ENCODE measurements around the gene RTTN. TPM values are rescaled to one million over a fixed set of nuclear protein-coding genes. Genes with fewer than 3 reads are reported as not detected.

The RTTN gene
- total RNA-seq, 1 experiment from 2014 or later: 25.9 TPM

DNA sequence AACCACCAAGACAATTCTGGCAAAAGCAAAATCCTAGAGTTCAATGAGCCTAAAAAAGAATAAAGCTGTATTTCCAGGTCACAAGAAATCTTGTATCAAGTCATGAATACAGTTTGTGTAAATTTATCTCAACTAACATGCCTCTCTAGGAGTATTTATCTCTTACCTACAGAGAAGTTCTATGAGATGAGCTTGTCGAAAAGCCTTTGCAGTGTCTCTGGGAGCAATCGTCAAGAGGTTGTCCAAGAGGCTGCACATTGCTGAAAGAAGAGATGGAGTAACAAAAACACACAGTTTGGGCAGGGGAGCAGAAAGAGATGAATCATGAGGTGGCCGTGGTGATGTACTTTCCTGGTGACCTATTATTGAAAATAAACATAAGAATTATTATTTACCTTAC, 145.8 kb downstream of the RTTN start:
- DNase-seq (ENCODE audit: low spot score): no peak
- POLR2A ChIA-PET (ENCODE audit: low non-redundant PET): no interaction called here
- intact Hi-C loops (cut with micrococcal nuclease; ENCODE audit: unreplicated experiment): no loop called here
- TF ChIP-seq EZH2 (IDR thresholded peaks at IDR 0.05; ENCODE audit: borderline replicate concordance, low read depth, low read length, poor library complexity, severe bottlenecking): no peak
- TF ChIP-seq, protein P1, sequence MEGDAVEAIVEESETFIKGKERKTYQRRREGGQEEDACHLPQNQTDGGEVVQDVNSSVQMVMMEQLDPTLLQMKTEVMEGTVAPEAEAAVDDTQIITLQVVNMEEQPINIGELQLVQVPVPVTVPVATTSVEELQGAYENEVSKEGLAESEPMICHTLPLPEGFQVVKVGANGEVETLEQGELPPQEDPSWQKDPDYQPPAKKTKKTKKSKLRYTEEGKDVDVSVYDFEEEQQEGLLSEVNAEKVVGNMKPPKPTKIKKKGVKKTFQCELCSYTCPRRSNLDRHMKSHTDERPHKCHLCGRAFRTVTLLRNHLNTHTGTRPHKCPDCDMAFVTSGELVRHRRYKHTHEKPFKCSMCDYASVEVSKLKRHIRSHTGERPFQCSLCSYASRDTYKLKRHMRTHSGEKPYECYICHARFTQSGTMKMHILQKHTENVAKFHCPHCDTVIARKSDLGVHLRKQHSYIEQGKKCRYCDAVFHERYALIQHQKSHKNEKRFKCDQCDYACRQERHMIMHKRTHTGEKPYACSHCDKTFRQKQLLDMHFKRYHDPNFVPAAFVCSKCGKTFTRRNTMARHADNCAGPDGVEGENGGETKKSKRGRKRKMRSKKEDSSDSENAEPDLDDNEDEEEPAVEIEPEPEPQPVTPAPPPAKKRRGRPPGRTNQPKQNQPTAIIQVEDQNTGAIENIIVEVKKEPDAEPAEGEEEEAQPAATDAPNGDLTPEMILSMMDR (conservative IDR thresholded peaks at IDR 0.05; ENCODE audit: low read depth, low read length): no peak
- Histone ChIP-seq H3K36me3 (ENCODE audit: insufficient read depth, low read length, poor library complexity, severe bottlenecking) (peaks cover 11% of the 10 kb centered on the region), H3K9me3 (ENCODE audit: low read depth, low read length, poor library complexity, severe bottlenecking) (no peaks in the 10 kb centered on the region), H3K4me1 (ENCODE audit: insufficient read depth, low read length, poor library complexity, severe bottlenecking) (no peaks in the 10 kb centered on the region), H3K4me3 (ENCODE audit: low read depth, low read length, poor library complexity, severe bottlenecking) (no peak overlapping the region), H3K27me3 (replicated peaks; ENCODE audit: insufficient read depth, low read depth, low read length, poor library complexity) (no peaks in the 10 kb centered on the region), H3K27ac (ENCODE audit: low read depth, low read length, poor library complexity, severe bottlenecking) (no peak overlapping the region)
- no TSS peak for BruUV-seq (replicated peaks)
- CTCF ChIA-PET: no interaction called here

DNA sequence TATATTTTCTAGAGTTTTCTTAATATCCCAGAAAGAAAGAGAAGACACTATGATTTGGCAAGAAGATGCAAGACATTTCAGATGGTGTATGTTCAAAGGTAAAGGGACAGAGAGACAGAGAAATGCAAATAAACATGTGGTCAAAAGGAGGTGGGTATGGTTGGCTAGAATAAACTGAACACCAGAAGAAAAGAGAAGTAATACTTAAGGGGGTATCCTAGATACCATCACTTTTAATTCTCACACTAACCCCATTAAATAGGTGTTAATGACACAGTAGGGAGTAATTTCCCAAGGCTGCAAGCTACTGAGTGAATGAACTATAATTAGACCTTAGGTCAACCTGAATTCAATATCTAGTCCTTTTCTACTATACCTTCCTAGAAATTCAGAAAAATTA, 146.6 kb downstream of the RTTN start:
- intact Hi-C loops (cut with micrococcal nuclease; ENCODE audit: unreplicated experiment): no loop called here
- H3K27me3 ChIP-seq (replicated peaks; ENCODE audit: insufficient read depth, low read depth, low read length, poor library complexity): no peaks in the 10 kb centered on the region
- no peak overlapping the region for H3K27ac ChIP-seq (ENCODE audit: low read depth, low read length, poor library complexity, severe bottlenecking)
- TF ChIP-seq EZH2 (IDR thresholded peaks at IDR 0.05; ENCODE audit: borderline replicate concordance, low read depth, low read length, poor library complexity, severe bottlenecking): no peak
- TF ChIP-seq, protein P1 (conservative IDR thresholded peaks at IDR 0.05; ENCODE audit: low read depth, low read length): no peak
- peaks cover 11% of the 10 kb centered on the region for H3K36me3 ChIP-seq (ENCODE audit: insufficient read depth, low read length, poor library complexity, severe bottlenecking)
- H3K4me1 ChIP-seq (ENCODE audit: insufficient read depth, low read length, poor library complexity, severe bottlenecking): no peaks in the 10 kb centered on the region
- H3K9me3 ChIP-seq (ENCODE audit: low read depth, low read length, poor library complexity, severe bottlenecking): no peaks in the 10 kb centered on the region
- H3K4me3 ChIP-seq (ENCODE audit: low read depth, low read length, poor library complexity, severe bottlenecking): no peak overlapping the region
- BruUV-seq (replicated peaks): no TSS peak
- ChIA-PET CTCF (no interaction called here), POLR2A (ENCODE audit: low non-redundant PET) (no interaction called here)
- DNase-seq (ENCODE audit: low spot score): no peak

DNA sequence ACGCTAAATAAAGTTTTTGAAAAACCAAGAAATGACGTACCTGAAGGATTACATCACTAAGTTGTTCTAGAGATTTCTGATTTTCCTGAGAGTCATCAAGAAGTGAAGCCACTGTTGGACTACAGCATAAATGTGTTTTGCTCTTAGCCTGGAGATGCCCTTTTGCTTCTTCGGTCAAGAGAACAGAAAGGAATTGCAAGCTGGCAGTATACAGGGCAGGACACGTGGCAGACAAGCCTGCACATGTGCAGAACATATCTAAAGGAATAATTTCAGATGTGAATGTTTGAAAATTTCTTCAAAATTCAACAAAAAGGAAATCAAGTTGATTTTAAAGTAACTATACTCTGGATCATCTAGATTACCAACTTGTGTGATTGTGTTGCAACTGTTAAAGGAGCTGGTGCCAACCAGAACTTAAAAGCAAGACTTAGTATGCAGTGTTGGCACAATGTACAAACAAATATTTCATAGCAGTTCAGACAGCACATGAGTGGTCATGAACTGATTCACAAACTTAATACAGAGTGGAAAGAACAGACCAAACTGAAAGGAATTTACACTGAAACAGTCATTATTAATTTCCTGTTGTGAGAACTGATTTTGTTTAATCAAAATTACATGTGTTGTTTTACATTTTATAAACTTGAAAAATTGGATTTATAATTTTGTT, 157.4 kb downstream of the RTTN start:
- intact Hi-C loops (cut with micrococcal nuclease; ENCODE audit: unreplicated experiment): no loop called here
- Histone ChIP-seq H3K4me3 (ENCODE audit: low read depth, low read length, poor library complexity, severe bottlenecking) (no peak overlapping the region), H3K36me3 (ENCODE audit: insufficient read depth, low read length, poor library complexity, severe bottlenecking) (no peaks in the 10 kb centered on the region), H3K9me3 (ENCODE audit: low read depth, low read length, poor library complexity, severe bottlenecking) (no peaks in the 10 kb centered on the region), H3K4me1 (ENCODE audit: insufficient read depth, low read length, poor library complexity, severe bottlenecking) (no peaks in the 10 kb centered on the region), H3K27ac (ENCODE audit: low read depth, low read length, poor library complexity, severe bottlenecking) (no peak overlapping the region), H3K27me3 (replicated peaks; ENCODE audit: insufficient read depth, low read depth, low read length, poor library complexity) (no peaks in the 10 kb centered on the region)
- CTCF ChIA-PET: no interaction called here
- BruUV-seq (replicated peaks): no TSS peak
- TF ChIP-seq, protein P1 (conservative IDR thresholded peaks at IDR 0.05; ENCODE audit: low read depth, low read length): no peak
- no peak for TF ChIP-seq EZH2 (IDR thresholded peaks at IDR 0.05; ENCODE audit: borderline replicate concordance, low read depth, low read length, poor library complexity, severe bottlenecking)
- no peak for DNase-seq (ENCODE audit: low spot score)
- POLR2A ChIA-PET (ENCODE audit: low non-redundant PET): no interaction called here
